IPS-15b (cell line): Measurements from ENCODE around the gene GPR89A.
"Not testable (repeated sequence)": the region's sequence is repeated elsewhere in the genome, so short reads cannot be mapped to it uniquely, and the experiment has no call there.

Experiments
- H3K27me3 ChIP-seq: one replicate; pipeline ENCODE4 v1.6.1; 2013; ENCODE audit warnings: low read length; ENCODE audit not compliant: control insufficient read depth, insufficient read depth
- H3K36me3 ChIP-seq: one replicate; pipeline ENCODE4 v1.6.1; 2013; ENCODE audit warnings: low read length; ENCODE audit not compliant: control insufficient read depth, insufficient read depth
- H3K4me1 ChIP-seq: one replicate; pipeline ENCODE4 v1.6.1; 2013; ENCODE audit warnings: mild to moderate bottlenecking, low read length; ENCODE audit not compliant: control insufficient read depth, insufficient read depth
- H3K4me3 ChIP-seq: one replicate; pipeline ENCODE4 v1.5.1; 2013; ENCODE audit warnings: low read depth, low read length
- H3K9ac ChIP-seq: one replicate; pipeline ENCODE4 v1.6.1; 2013; ENCODE audit warnings: low read depth, mild to moderate bottlenecking, low read length
- H3K9me3 ChIP-seq: one replicate; pipeline ENCODE4 v1.6.1; 2013; ENCODE audit warnings: mild to moderate bottlenecking, low read length; ENCODE audit not compliant: control insufficient read depth, insufficient read depth

Gene GPR89A

GRCh38 chr1:145622177-145622576, 14.4 kb downstream of the GPR89A start:
- H3K4me3 ChIP-seq, H3K27me3 ChIP-seq, H3K9ac ChIP-seq, H3K4me1 ChIP-seq, H3K9me3 ChIP-seq, H3K36me3 ChIP-seq: not testable (repeated sequence)

GRCh38 chr1:145636237-145636636, 28.4 kb downstream of the GPR89A start:
- not testable (repeated sequence) for H3K4me1 ChIP-seq, H3K9me3 ChIP-seq, H3K36me3 ChIP-seq, H3K4me3 ChIP-seq, H3K9ac ChIP-seq, H3K27me3 ChIP-seq

GRCh38 chr1:145641886-145642285, 34.1 kb downstream of the GPR89A start:
- H3K4me3 ChIP-seq, H3K36me3 ChIP-seq, H3K9ac ChIP-seq, H3K4me1 ChIP-seq, H3K9me3 ChIP-seq, H3K27me3 ChIP-seq: not testable (repeated sequence)

GRCh38 chr1:145643990-145644389, 36.2 kb downstream of the GPR89A start:
- not testable (repeated sequence) for H3K9me3 ChIP-seq, H3K36me3 ChIP-seq, H3K27me3 ChIP-seq, H3K4me1 ChIP-seq, H3K9ac ChIP-seq, H3K4me3 ChIP-seq

GRCh38 chr1:145656245-145656943, 48.6 kb downstream of the GPR89A start:
- H3K27me3 ChIP-seq, H3K9ac ChIP-seq, H3K4me3 ChIP-seq, H3K36me3 ChIP-seq, H3K9me3 ChIP-seq, H3K4me1 ChIP-seq: not testable (repeated sequence)

GRCh38 chr1:145662502-145662901, 54.7 kb downstream of the GPR89A start:
- H3K4me3 ChIP-seq, H3K4me1 ChIP-seq, H3K9ac ChIP-seq, H3K36me3 ChIP-seq, H3K9me3 ChIP-seq, H3K27me3 ChIP-seq: not testable (repeated sequence)

- H3K27me3 ChIP-seq, H3K4me3 ChIP-seq, H3K9me3 ChIP-seq, H3K9ac ChIP-seq, H3K4me1 ChIP-seq, H3K36me3 ChIP-seq: not testable (repeated sequence)
Observed at GRCh38 chr1:145665015-145665414, 57.2 kb downstream of the GPR89A start.

GRCh38 chr1:145670995-145671745, 63.4 kb downstream of the GPR89A start:
- H3K9ac ChIP-seq, H3K36me3 ChIP-seq, H3K9me3 ChIP-seq, H3K4me3 ChIP-seq, H3K4me1 ChIP-seq, H3K27me3 ChIP-seq: not testable (repeated sequence)

GRCh38 chr1:145673217-145673616, 65.4 kb downstream of the GPR89A start:
- H3K9me3 ChIP-seq, H3K36me3 ChIP-seq, H3K27me3 ChIP-seq, H3K4me3 ChIP-seq, H3K4me1 ChIP-seq, H3K9ac ChIP-seq: not testable (repeated sequence)

GRCh38 chr1:145684858-145685257, 77.1 kb downstream of the GPR89A start:
- H3K36me3 ChIP-seq, H3K4me1 ChIP-seq, H3K9ac ChIP-seq, H3K27me3 ChIP-seq, H3K4me3 ChIP-seq, H3K9me3 ChIP-seq: not testable (repeated sequence)

GRCh38 chr1:145686078-145686477, 78.3 kb downstream of the GPR89A start:
- H3K27me3 ChIP-seq, H3K9ac ChIP-seq, H3K4me3 ChIP-seq, H3K36me3 ChIP-seq, H3K9me3 ChIP-seq, H3K4me1 ChIP-seq: not testable (repeated sequence)

- H3K36me3 ChIP-seq, result no peaks in the 10 kb centered on the region
- no peak overlapping the region for H3K4me3 ChIP-seq
Observed at GRCh38 chr1:145688328-145688727, 80.5 kb downstream of the GPR89A start.

More at GRCh38 chr1:145688328-145688727, 80.5 kb downstream of the GPR89A start:
- Histone ChIP-seq H3K9ac (no peak overlapping the region), H3K27me3 (no peaks in the 10 kb centered on the region), H3K4me1 (peaks cover 4% of the 10 kb centered on the region), H3K9me3 (no peaks in the 10 kb centered on the region)
